Thyroid gland (tissue), 4 donors: ENCODE data around the gene GPR3. TPM values are rescaled to one million over a fixed set of nuclear protein-coding genes. Genes with fewer than 3 reads are reported as not detected.

ENCODE experiments used
- DNase-seq, 2 donors: peaks; one replicate each; pipeline ENCODE4 v3.0.0-alpha.2; 2019
- H3K27ac ChIP-seq, 3 donors: fragments of 200-600 bp; sonication (generic); 1 replicate in 2 of 3; 2 replicates in 1 of 3; pipeline ENCODE4 v1.5.1; 2016 to 2019; ENCODE audit warnings: mild to moderate bottlenecking in 1 of 3, moderate library complexity in 1 of 3
- H3K27me3 ChIP-seq: fragments of 200-600 bp; sonication (generic); one replicate; pipeline ENCODE4 v1.5.1; 2019
- H3K36me3 ChIP-seq, 2 donors: fragments of 200-600 bp; sonication (generic); one replicate each; pipeline ENCODE4 v1.5.1; 2016 to 2019
- H3K4me1 ChIP-seq, 2 donors: fragments of 200-600 bp; sonication (generic); one replicate each; pipeline ENCODE4 v1.5.1; 2017 to 2019
- H3K4me3 ChIP-seq, 3 donors: fragments of 200-600 bp; sonication (generic); replicated peaks in 1 of 3; 1 replicate in 2 of 3; 2 replicates in 1 of 3; pipeline ENCODE4 v1.5.1; 2016; ENCODE audit warnings: mild to moderate bottlenecking in 1 of 3
- H3K9me3 ChIP-seq: fragments of 200-600 bp; sonication (generic); one replicate; pipeline ENCODE4 v1.5.1; 2017
- POLR2A ChIP-seq, 2 donors: fragments of 450-650 bp; IDR thresholded peaks; one replicate each; pipeline ENCODE4 v1.6.1; 2017; ENCODE audit warnings: antibody characterized with exemption in 2 of 2, mild to moderate bottlenecking in 2 of 2, moderate library complexity in 1 of 2
- WGBS, 2 donors: methylation state at CpG; one replicate each; pipeline ENCODE4 v1.1.5; 2017; 5-methylcytosine and 5-hydroxymethylcytosine counted together
- intact Hi-C: fragments of 100-400 bp; cut with DNase I; formaldehyde crosslinking; loops from one replicate; pipeline ENCODE4 v1.15.1; 2023
- total RNA-seq, 4 donors: library from RNA; depleted of rRNA; stranded (reverse); fragments of >200 nt; gene quantifications; one replicate each; pipeline ENCODE4 v1.2.3, GENCODE V29; 2016
- TF ChIP-seq, protein P1 (sequence below), 6 experiments: fragments of 200-600 bp in 3 of 6; fragments of 450-650 bp in 3 of 6; sonication (generic) in 3 of 6; IDR thresholded peaks; one replicate each; pipeline ENCODE4 v1.5.1; 2016 to 2019; ENCODE audit warnings: antibody characterized with exemption in 6 of 6, mild to moderate bottlenecking in 2 of 6, inconsistent platforms in 1 of 6, moderate library complexity in 1 of 6

Gene GPR3
- total RNA-seq, 4 donors from 2014 or later, result 0.11 to 2.1 (median 0.60) TPM

DNA sequence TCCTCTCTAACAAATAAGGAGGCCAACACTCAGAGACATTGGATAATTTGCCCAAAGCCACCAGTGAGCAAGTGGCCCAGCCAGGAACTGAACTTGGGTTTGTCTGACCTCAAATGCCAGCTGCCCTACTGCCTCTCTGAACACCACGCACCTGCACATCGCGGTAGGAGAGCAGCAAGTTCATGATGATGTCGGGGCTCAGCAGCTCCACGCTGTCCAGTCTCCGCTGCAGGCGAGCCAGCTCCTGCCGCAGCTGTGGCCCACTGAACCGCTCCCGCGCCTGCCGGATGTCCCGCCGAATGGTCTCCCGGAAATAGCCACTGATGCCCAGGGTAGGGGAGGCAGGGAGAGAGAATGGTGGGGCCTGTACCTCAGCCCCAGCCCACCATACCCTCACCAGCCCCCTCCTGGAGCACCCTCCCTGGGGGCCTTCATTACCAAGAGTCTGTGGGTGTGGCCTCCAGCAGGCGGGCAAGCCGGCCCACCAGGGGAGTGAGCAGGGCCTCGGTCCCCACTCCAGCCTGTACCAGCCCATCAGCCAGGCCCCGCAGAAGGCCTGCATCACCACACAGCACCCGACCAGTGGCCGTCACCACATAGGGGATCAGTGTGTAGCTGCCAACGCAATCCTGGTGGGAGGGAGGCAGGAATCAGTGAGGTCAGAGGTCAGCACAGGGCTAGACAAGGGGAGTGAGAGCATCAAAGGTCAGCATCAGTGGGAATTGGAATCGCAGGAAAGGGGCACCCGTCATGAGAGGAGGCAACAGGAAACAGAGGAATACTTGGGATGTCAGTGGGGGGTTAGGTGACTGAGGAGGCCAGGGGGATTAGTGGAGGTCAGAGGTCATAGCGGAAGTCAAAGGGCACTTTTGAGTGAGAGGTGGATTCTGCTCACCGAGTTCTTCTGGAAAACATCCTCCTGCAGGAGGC is 28.4 kb upstream of the GPR3 start:
- TF ChIP-seq POLR2A (IDR thresholded peaks at IDR 0.05), result no peak
- TF ChIP-seq, protein P1, sequence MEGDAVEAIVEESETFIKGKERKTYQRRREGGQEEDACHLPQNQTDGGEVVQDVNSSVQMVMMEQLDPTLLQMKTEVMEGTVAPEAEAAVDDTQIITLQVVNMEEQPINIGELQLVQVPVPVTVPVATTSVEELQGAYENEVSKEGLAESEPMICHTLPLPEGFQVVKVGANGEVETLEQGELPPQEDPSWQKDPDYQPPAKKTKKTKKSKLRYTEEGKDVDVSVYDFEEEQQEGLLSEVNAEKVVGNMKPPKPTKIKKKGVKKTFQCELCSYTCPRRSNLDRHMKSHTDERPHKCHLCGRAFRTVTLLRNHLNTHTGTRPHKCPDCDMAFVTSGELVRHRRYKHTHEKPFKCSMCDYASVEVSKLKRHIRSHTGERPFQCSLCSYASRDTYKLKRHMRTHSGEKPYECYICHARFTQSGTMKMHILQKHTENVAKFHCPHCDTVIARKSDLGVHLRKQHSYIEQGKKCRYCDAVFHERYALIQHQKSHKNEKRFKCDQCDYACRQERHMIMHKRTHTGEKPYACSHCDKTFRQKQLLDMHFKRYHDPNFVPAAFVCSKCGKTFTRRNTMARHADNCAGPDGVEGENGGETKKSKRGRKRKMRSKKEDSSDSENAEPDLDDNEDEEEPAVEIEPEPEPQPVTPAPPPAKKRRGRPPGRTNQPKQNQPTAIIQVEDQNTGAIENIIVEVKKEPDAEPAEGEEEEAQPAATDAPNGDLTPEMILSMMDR (IDR thresholded peaks at IDR 0.05), result no peak
- intact Hi-C loops, result no loop called here
- no peak overlapping the region for H3K4me3 ChIP-seq
- no peak overlapping the region for H3K27ac ChIP-seq
- WGBS, 2 donors, result 90 to 92% methylated on average over 22 to 23 of the region's 26 CpGs
- no peaks in the 10 kb centered on the region for H3K9me3 ChIP-seq
- H3K36me3 ChIP-seq, result peaks cover 15 to 37% of the 10 kb centered on the region in 2 donors
- H3K4me1 ChIP-seq, result peaks cover 5 to 20% of the 10 kb centered on the region in 2 donors
- no peaks in the 10 kb centered on the region for H3K27me3 ChIP-seq
- no peak for DNase-seq

GRCh38 chr1:27364696-27365371 is 27.6 kb upstream of the GPR3 start:
- WGBS, 2 donors, result 58 to 70% methylated on average over 7 of the region's 11 CpGs
- Histone ChIP-seq H3K9me3 (no peaks in the 10 kb centered on the region), H3K36me3 (peaks cover 15 to 37% of the 10 kb centered on the region in 2 donors), H3K4me1 (peaks cover 5 to 20% of the 10 kb centered on the region in 2 donors), H3K27me3 (no peaks in the 10 kb centered on the region), H3K4me3 (peak overlapping the region in 1 of 3 donors; percentile 63), H3K27ac (peak overlapping the region in 2 of 3 donors; percentile 94 to 95)
- DNase-seq, result no peak
- no peak for TF ChIP-seq POLR2A (IDR thresholded peaks at IDR 0.05)
- intact Hi-C loops, result no loop called here

DNA sequence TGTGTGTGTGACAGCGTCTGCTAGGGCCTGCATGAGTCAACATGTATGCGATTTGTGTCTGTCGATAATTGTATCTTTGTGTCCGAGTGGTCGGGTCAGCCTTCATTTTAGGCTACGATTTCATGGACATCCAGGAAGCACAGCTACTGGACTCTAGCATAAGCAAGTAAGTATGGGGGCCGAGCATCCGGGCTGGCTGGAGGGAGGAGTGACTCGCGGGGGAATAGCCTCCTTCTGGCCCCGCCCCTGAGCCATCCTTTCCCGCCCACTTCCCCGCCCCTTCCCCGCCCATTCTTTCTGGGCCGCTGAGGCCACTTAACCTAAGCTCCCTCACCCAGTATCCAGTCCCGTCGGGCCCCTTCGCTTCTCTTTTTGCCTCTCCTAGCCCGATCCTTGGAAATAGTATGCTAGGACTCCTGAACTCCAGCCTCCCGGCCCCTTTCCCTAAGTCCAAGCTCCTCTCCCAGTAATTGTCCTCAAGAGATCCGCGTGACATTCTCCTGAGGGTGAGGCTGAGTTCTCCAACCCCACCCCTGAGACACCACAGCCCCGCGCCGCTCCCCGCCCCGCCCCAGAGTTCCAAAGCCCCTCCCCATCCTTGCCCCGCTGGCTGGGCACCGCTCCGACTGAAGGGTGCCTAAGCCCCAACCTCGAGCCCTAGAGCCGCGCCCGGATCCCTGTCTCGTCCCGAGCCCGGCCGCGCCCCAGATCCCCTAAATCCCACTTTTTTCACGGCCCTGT is 26.9 kb upstream of the GPR3 start:
- peak; percentile 88 for DNase-seq
- H3K4me3 ChIP-seq, result peak overlapping the region; percentile 10 to 63 (median 51)
- no peaks in the 10 kb centered on the region for H3K27me3 ChIP-seq
- H3K9me3 ChIP-seq, result no peaks in the 10 kb centered on the region
- peaks cover 5 to 20% of the 10 kb centered on the region in 2 donors for H3K4me1 ChIP-seq
- intact Hi-C loops, result no loop called here
- peaks cover 15 to 36% of the 10 kb centered on the region in 2 donors for H3K36me3 ChIP-seq
- peak in 1 of 2 donors; percentile 63 for TF ChIP-seq POLR2A (IDR thresholded peaks at IDR 0.05)
- TF ChIP-seq, protein P1 (IDR thresholded peaks at IDR 0.05), result no peak
- WGBS, 2 donors, result 4 to 5% methylated on average over 35 to 40 of the region's 40 CpGs
- peak overlapping the region; percentile 86 to 95 (median 94) for H3K27ac ChIP-seq

DNA sequence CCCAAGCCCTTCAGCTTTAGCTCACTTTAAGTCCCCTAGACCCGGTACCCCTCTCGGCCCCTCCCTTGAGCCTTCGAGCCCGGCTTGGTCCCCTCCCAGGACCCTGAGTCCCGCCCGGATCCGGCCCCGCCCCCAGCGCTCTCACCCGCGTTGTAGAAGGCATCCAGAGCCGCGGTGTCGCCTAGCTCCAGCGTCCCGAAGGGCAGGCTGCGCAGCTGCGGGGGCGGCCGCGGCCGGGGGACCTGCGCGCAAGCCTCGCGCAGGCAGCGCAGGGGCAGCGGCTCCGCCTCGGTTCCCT is 26.4 kb upstream of the GPR3 start:
- H3K27ac ChIP-seq, result peak overlapping the region; percentile 86 to 95 (median 94)
- intact Hi-C loops, result no loop called here
- peak; percentile 88 to 92 for DNase-seq
- peak overlapping the region; percentile 10 to 63 (median 51) for H3K4me3 ChIP-seq
- TF ChIP-seq, protein P1 (IDR thresholded peaks at IDR 0.05), result no peak
- TF ChIP-seq POLR2A (IDR thresholded peaks at IDR 0.05), result peak; percentile 24 to 49
- H3K4me1 ChIP-seq, result peaks cover 5 to 20% of the 10 kb centered on the region in 2 donors
- H3K9me3 ChIP-seq, result no peaks in the 10 kb centered on the region
- H3K36me3 ChIP-seq, result peaks cover 14 to 31% of the 10 kb centered on the region in 2 donors
- H3K27me3 ChIP-seq, result no peaks in the 10 kb centered on the region
- WGBS, 2 donors, result 0% methylated on average over 8 to 13 of the region's 30 CpGs
